K562 (cell line): Measurements from ENCODE around the gene RASSF7. TPM values are rescaled to one million over a fixed set of nuclear protein-coding genes. Genes with fewer than 3 reads are reported as not detected.

Source experiments
- MYNN ChIP-seq, 2 experiments: sonication (generic); formaldehyde crosslinking in 1 of 2; IDR thresholded peaks; 2 replicates each; pipeline versions ENCODE4 v1.5.0 to v1.6.1; 2016 to 2020; ENCODE audit warnings: antibody characterized with exemption in 1 of 2, missing genetic modification reagents in 1 of 2
- PTRF ChIP-seq: fragments of 450-650 bp; IDR thresholded peaks from 2 replicates; pipeline ENCODE4 v1.6.1; 2016; ENCODE audit warnings: mild to moderate bottlenecking, missing genetic modification characterization, missing compliant biosample characterization
- TFAM ChIP-seq: fragments of 250-450 bp; sonication (Bioruptor Pico); conservative IDR thresholded peaks from 2 replicates; pipeline ENCODE4 v1.5.0; 2021; ENCODE audit warnings: mild to moderate bottlenecking, moderate library complexity
- polyA plus RNA-seq, 8 experiments: library from polyadenylated mRNA; depleted of rRNA in 4 of 8; stranded (reverse) in 5 of 8; unstranded in 3 of 8; fragments of >200 nt; fragmentation: Nextera tagmentation in 2 of 8; fragmentation: Illumina TruSeq in 1 of 8; extraction: Ambion mirVana in 2 of 8; extraction: Trizol in 1 of 8; gene quantifications; 2 replicates each; pipeline versions ENCODE4 v1.2.1 to v1.2.3, GENCODE V29; 2011 to 2014; ENCODE audit warnings: inconsistent platforms in 1 of 8, missing spikeins in 1 of 8
- total RNA-seq, 7 experiments: library from RNA; depleted of rRNA in 6 of 7; stranded (reverse); fragments of >200 nt in 6 of 7; fragmentation: Illumina TruSeq in 2 of 7; extraction: Trizol in 2 of 7; gene quantifications; 2 replicates each; pipeline versions ENCODE4 v1.2.1 to v1.2.3, GENCODE V29; 2011 to 2021; ENCODE audit warnings: low replicate concordance in 1 of 7
- TF ChIP-seq, protein P1 (sequence below): sonication (generic); formaldehyde crosslinking; IDR thresholded peaks from 2 replicates; pipeline ENCODE4 v1.8.0; 2023; ENCODE audit warnings: mild to moderate bottlenecking, missing genetic modification reagents
- TF ChIP-seq, protein P2 (sequence below): fragments of 450-650 bp; IDR thresholded peaks from 2 replicates; pipeline ENCODE4 v1.7.1; 2018; ENCODE audit warnings: mild to moderate bottlenecking, low read depth; ENCODE audit not compliant: partially characterized antibody

Gene RASSF7
- total and polyA plus RNA-seq, 9 of the 15 experiments (the other 6 are each of a cell fraction or from before 2014, with no cell fraction given): 0.41 to 45.2 (median 18.6) TPM

DNA sequence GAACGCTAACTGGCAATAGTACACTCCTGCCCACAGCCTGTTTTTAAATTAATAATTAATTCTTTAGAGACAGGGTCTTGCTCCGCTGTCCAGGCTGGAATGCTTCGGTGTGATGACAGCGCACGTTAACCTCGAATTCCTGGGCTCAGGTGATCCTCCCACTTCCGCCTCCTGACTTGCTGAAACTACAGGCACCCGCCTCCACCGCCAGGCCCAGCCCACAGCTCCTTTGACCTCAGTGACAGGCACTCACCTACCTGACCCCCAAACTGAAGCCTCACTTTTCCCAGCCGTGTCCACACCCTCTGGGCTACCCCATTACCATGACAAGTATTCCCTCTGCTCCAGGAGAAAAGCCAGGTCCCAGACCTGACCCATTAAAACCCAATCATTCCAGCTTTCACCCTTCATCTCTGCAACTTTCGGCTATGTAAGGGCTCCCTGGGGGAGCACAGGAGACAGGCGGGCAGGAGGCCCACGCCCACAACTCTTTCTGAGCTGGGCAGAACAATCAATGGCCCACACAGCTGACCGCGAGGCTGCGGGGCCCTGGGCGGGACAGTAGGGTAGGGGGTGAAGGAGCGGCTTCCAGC is 962 bp upstream of the RASSF7 start (continued):
- TF ChIP-seq, protein P1, sequence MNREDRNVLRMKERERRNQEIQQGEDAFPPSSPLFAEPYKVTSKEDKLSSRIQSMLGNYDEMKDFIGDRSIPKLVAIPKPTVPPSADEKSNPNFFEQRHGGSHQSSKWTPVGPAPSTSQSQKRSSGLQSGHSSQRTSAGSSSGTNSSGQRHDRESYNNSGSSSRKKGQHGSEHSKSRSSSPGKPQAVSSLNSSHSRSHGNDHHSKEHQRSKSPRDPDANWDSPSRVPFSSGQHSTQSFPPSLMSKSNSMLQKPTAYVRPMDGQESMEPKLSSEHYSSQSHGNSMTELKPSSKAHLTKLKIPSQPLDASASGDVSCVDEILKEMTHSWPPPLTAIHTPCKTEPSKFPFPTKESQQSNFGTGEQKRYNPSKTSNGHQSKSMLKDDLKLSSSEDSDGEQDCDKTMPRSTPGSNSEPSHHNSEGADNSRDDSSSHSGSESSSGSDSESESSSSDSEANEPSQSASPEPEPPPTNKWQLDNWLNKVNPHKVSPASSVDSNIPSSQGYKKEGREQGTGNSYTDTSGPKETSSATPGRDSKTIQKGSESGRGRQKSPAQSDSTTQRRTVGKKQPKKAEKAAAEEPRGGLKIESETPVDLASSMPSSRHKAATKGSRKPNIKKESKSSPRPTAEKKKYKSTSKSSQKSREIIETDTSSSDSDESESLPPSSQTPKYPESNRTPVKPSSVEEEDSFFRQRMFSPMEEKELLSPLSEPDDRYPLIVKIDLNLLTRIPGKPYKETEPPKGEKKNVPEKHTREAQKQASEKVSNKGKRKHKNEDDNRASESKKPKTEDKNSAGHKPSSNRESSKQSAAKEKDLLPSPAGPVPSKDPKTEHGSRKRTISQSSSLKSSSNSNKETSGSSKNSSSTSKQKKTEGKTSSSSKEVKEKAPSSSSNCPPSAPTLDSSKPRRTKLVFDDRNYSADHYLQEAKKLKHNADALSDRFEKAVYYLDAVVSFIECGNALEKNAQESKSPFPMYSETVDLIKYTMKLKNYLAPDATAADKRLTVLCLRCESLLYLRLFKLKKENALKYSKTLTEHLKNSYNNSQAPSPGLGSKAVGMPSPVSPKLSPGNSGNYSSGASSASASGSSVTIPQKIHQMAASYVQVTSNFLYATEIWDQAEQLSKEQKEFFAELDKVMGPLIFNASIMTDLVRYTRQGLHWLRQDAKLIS (CRISPR knock-in tag): no peak
- TF ChIP-seq MYNN (IDR thresholded peaks at IDR 0.05): no peak
- TF ChIP-seq MYNN (CRISPR knock-in tag; IDR thresholded peaks at IDR 0.05): no peak
- TF ChIP-seq, protein P2, sequence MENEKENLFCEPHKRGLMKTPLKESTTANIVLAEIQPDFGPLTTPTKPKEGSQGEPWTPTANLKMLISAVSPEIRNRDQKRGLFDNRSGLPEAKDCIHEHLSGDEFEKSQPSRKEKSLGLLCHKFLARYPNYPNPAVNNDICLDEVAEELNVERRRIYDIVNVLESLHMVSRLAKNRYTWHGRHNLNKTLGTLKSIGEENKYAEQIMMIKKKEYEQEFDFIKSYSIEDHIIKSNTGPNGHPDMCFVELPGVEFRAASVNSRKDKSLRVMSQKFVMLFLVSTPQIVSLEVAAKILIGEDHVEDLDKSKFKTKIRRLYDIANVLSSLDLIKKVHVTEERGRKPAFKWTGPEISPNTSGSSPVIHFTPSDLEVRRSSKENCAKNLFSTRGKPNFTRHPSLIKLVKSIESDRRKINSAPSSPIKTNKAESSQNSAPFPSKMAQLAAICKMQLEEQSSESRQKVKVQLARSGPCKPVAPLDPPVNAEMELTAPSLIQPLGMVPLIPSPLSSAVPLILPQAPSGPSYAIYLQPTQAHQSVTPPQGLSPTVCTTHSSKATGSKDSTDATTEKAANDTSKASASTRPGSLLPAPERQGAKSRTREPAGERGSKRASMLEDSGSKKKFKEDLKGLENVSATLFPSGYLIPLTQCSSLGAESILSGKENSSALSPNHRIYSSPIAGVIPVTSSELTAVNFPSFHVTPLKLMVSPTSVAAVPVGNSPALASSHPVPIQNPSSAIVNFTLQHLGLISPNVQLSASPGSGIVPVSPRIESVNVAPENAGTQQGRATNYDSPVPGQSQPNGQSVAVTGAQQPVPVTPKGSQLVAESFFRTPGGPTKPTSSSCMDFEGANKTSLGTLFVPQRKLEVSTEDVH: no peak
- no peak for TF ChIP-seq PTRF (tag)
- no peak for TF ChIP-seq TFAM (CRISPR knock-in tag)
